Testis (tissue), 2 donors: ENCODE results near the gene IMMP2L.
"Not testable (repeated sequence)": the region's sequence is repeated elsewhere in the genome, so short reads cannot be mapped to it uniquely, and the experiment has no call there.

ENCODE experiments used
- POLR2A ChIP-seq: fragments of 450-650 bp; IDR thresholded peaks from one replicate; pipeline ENCODE4 v1.6.1; 2017; ENCODE audit warnings: antibody characterized with exemption, mild to moderate bottlenecking, moderate library complexity
- TF ChIP-seq, protein P1 (sequence below), 3 experiments: fragments of 450-650 bp in 2 of 3; fragments of 200-600 bp in 1 of 3; sonication (generic) in 1 of 3; IDR thresholded peaks; one replicate each; pipeline ENCODE4 v1.5.1; 2016 to 2019; ENCODE audit warnings: antibody characterized with exemption in 3 of 3, mild to moderate bottlenecking in 2 of 3, moderate library complexity in 1 of 3

DNA sequence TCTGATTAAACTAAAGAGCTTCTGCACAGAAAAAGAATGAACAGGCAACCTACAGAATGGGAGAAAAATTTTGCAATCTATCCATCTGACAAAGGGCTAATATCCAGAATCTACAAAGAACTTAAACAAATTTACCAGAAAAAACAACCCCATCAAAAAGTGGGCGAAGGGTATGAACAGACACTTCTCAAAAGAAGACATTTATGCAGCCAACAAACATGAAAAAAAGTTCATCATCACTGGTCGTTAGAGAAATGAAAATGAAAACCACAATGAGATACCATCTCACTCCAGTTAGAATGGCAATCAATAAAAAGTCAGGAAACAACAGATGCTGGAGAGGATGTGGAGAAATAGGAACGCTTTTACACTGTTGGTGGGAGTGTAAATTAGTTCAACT, 273.9 kb downstream of the IMMP2L start:
- TF ChIP-seq, protein P1, sequence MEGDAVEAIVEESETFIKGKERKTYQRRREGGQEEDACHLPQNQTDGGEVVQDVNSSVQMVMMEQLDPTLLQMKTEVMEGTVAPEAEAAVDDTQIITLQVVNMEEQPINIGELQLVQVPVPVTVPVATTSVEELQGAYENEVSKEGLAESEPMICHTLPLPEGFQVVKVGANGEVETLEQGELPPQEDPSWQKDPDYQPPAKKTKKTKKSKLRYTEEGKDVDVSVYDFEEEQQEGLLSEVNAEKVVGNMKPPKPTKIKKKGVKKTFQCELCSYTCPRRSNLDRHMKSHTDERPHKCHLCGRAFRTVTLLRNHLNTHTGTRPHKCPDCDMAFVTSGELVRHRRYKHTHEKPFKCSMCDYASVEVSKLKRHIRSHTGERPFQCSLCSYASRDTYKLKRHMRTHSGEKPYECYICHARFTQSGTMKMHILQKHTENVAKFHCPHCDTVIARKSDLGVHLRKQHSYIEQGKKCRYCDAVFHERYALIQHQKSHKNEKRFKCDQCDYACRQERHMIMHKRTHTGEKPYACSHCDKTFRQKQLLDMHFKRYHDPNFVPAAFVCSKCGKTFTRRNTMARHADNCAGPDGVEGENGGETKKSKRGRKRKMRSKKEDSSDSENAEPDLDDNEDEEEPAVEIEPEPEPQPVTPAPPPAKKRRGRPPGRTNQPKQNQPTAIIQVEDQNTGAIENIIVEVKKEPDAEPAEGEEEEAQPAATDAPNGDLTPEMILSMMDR (IDR thresholded peaks at IDR 0.05): not testable (repeated sequence)
- not testable (repeated sequence) for TF ChIP-seq POLR2A
